CD14-positive monocyte (primary cell): ENCODE data around the gene FBXW7. TPM values are rescaled to one million over a fixed set of nuclear protein-coding genes. Genes with fewer than 3 reads are reported as not detected.
A peak's percentile ranks its signal among the peaks of the same experiment; 100 is the strongest.

Source experiments
- DNase-seq, 3 donors: peaks; one replicate each; pipeline ENCODE4 v3.0.0-alpha.2; 2011 to 2022
- H2AFZ ChIP-seq: 2 replicates; pipeline ENCODE4 v1.6.0; 2012; ENCODE audit warnings: mild to moderate bottlenecking, low read depth, low read length, inconsistent platforms; ENCODE audit not compliant: insufficient read depth, poor library complexity, severe bottlenecking
- H3K27ac ChIP-seq, 2 donors: 1 replicate in 1 of 2; 2 replicates in 1 of 2; pipeline ENCODE4 v1.5.1; 2012 to 2013; ENCODE audit warnings: low read length in 2 of 2, control low read depth in 1 of 2, inconsistent platforms in 1 of 2, low read depth in 1 of 2, mild to moderate bottlenecking in 1 of 2
- H3K27me3 ChIP-seq, 2 donors: one replicate each; pipeline versions ENCODE4 v1.6.0 to v1.6.1; 2011 to 2013; ENCODE audit warnings: low read length in 2 of 2; ENCODE audit not compliant: control insufficient read depth in 2 of 2, insufficient read depth in 2 of 2
- H3K36me3 ChIP-seq, 2 donors: replicated peaks in 1 of 2; 1 replicate in 1 of 2; 2 replicates in 1 of 2; pipeline versions ENCODE4 v1.5.1 to v1.6.1; 2012 to 2013; ENCODE audit warnings: low read length in 2 of 2, control low read depth in 1 of 2, inconsistent platforms in 1 of 2, mild to moderate bottlenecking in 1 of 2; ENCODE audit not compliant: insufficient read depth in 2 of 2, control insufficient read depth in 1 of 2
- H3K4me1 ChIP-seq, 2 donors: 1 replicate in 1 of 2; 2 replicates in 1 of 2; pipeline versions ENCODE4 v1.5.1 to v1.6.1; 2012 to 2013; ENCODE audit warnings: low read length in 2 of 2, control low read depth in 1 of 2, inconsistent platforms in 1 of 2, mild to moderate bottlenecking in 1 of 2, moderate library complexity in 1 of 2; ENCODE audit not compliant: insufficient read depth in 2 of 2, control insufficient read depth in 1 of 2
- H3K4me2 ChIP-seq: replicated peaks from 2 replicates; pipeline ENCODE3; 2012; ENCODE audit warnings: low read length, moderate library complexity, mild to moderate bottlenecking; ENCODE audit not compliant: poor library complexity, severe bottlenecking; ENCODE audit errors: extremely low read depth
- H3K4me3 ChIP-seq, 3 experiments: fragments of 200-600 bp in 1 of 3; sonication (generic) in 1 of 3; replicated peaks in 1 of 3; 1 replicate in 2 of 3; 2 replicates in 1 of 3; pipeline ENCODE4 v1.5.1; 2011 to 2013; ENCODE audit warnings: low read length in 3 of 3, mild to moderate bottlenecking in 3 of 3, control low read depth in 2 of 3, low read depth in 2 of 3, inconsistent platforms in 1 of 3, moderate library complexity in 1 of 3
- H3K79me2 ChIP-seq: 2 replicates; pipeline ENCODE4 v1.6.0; 2012; ENCODE audit warnings: mild to moderate bottlenecking, control low read depth, inconsistent platforms, low read length, moderate library complexity; ENCODE audit not compliant: insufficient read depth
- H3K9ac ChIP-seq: 2 replicates; pipeline ENCODE4 v1.6.0; 2017; ENCODE audit warnings: low read length, mild to moderate bottlenecking; ENCODE audit not compliant: insufficient read depth, poor library complexity, severe bottlenecking
- H3K9me3 ChIP-seq, 2 donors: replicated peaks in 1 of 2; 1 replicate in 1 of 2; 2 replicates in 1 of 2; pipeline versions ENCODE4 v1.5.1 to v1.6.1; 2012 to 2013; ENCODE audit warnings: low read length in 2 of 2, control low read depth in 1 of 2; ENCODE audit not compliant: control insufficient read depth in 1 of 2, insufficient read depth in 1 of 2
- H4K20me1 ChIP-seq: 2 replicates; pipeline ENCODE4 v1.6.0; 2012; ENCODE audit warnings: mild to moderate bottlenecking, low read length, control low read depth, moderate library complexity; ENCODE audit not compliant: insufficient read depth
- H3K27ac Mint-ChIP-seq, 7 donors: one replicate each; pipeline ENCODE4 v1.8.0; 2020; ENCODE audit warnings: mild to moderate bottlenecking in 7 of 7, mixed read lengths in 7 of 7, moderate library complexity in 6 of 7, inconsistent platforms in 2 of 7
- H3K27me3 Mint-ChIP-seq, 3 donors: one replicate each; pipeline ENCODE4 v1.8.0; 2021 to 2022; ENCODE audit warnings: low read depth in 3 of 3, mild to moderate bottlenecking in 3 of 3, mixed read lengths in 3 of 3, moderate library complexity in 3 of 3, inconsistent platforms in 1 of 3
- H3K36me3 Mint-ChIP-seq, 2 donors: one replicate each; pipeline ENCODE4 v1.8.0; 2020; ENCODE audit warnings: mixed read lengths in 2 of 2, inconsistent platforms in 1 of 2, mild to moderate bottlenecking in 1 of 2
- H3K4me1 Mint-ChIP-seq: one replicate; pipeline ENCODE4 v1.8.0; 2020; ENCODE audit warnings: mild to moderate bottlenecking, mixed read lengths
- H3K4me3 Mint-ChIP-seq, 2 donors: one replicate each; pipeline ENCODE4 v1.8.0; 2020; ENCODE audit warnings: mild to moderate bottlenecking in 2 of 2, mixed read lengths in 2 of 2, moderate library complexity in 1 of 2
- H3K9me3 Mint-ChIP-seq, 7 donors: one replicate each; pipeline ENCODE4 v1.8.0; 2020 to 2022; ENCODE audit warnings: mixed read lengths in 7 of 7, mild to moderate bottlenecking in 6 of 7, moderate library complexity in 6 of 7, inconsistent platforms in 2 of 7
- CTCF ChIP-seq: fragments of 200-600 bp; IDR thresholded peaks from one replicate; pipeline ENCODE4 v1.8.0; 2022; ENCODE audit warnings: antibody characterized with exemption, mild to moderate bottlenecking
- WGBS: methylation state at CpG from one replicate; pipeline ENCODE4 v1.1.5; 2013; ENCODE audit warnings: missing lambda C conversion rate; ENCODE audit not compliant: insufficient coverage; 5-methylcytosine and 5-hydroxymethylcytosine counted together
- intact Hi-C, 2 donors: fragments of 100-400 bp; cut with micrococcal nuclease; formaldehyde crosslinking; loops; one replicate each; pipeline versions ENCODE4 v1.15.0 to v1.15.1; 2023
- polyA plus RNA-seq, 3 donors: library from polyadenylated mRNA; depleted of rRNA in 1 of 3; unstranded in 2 of 3; stranded (reverse) in 1 of 3; fragments of 300-500 nt in 2 of 3; fragments of >200 nt in 1 of 3; fragmentation: Illumina TruSeq in 2 of 3; gene quantifications; 1 replicate in 2 of 3; 2 replicates in 1 of 3; pipeline ENCODE4 v1.2.3, GENCODE V29; 2012 to 2021

The FBXW7 gene
- polyA plus RNA-seq, 3 donors = 25.1 to 44.9 (median 35.6) TPM

GRCh38 chr4:152581536-152582160 is 45.8 kb upstream of the FBXW7 start:
- H3K4me2 ChIP-seq = no peak overlapping the region
- no peaks in the 10 kb centered on the region for H3K27me3 ChIP-seq
- DNase-seq = no peak
- no peak overlapping the region for H3K4me3 ChIP-seq
- no peak overlapping the region for H3K4me3 Mint-ChIP-seq
- H3K9ac ChIP-seq = no peak overlapping the region
- no peaks in the 10 kb centered on the region for H3K79me2 ChIP-seq
- no peaks in the 10 kb centered on the region for H3K9me3 ChIP-seq
- H3K4me1 Mint-ChIP-seq = peaks cover 17% of the 10 kb centered on the region
- no peak overlapping the region for H3K27ac ChIP-seq
- H4K20me1 ChIP-seq = no peaks in the 10 kb centered on the region
- H3K36me3 ChIP-seq = no peaks in the 10 kb centered on the region
- H3K9me3 Mint-ChIP-seq = peaks cover 0 to 2% (median 0%) of the 10 kb centered on the region in 7 donors
- no peak overlapping the region for H3K27ac Mint-ChIP-seq
- no peaks in the 10 kb centered on the region for H3K36me3 Mint-ChIP-seq
- no peak overlapping the region for H2AFZ ChIP-seq
- peaks cover 16 to 22% of the 10 kb centered on the region in 2 donors for H3K4me1 ChIP-seq
- intact Hi-C loops = no loop called here
- 100% methylated on average over 1 of the region's 3 CpGs for WGBS
- TF ChIP-seq CTCF = no peak
- peaks cover 0 to 4% (median 2%) of the 10 kb centered on the region in 3 donors for H3K27me3 Mint-ChIP-seq

GRCh38 chr4:152579916-152580315 is 44.0 kb upstream of the FBXW7 start:
- Histone ChIP-seq H3K4me2 (no peak overlapping the region), H2AFZ (no peak overlapping the region), H4K20me1 (no peaks in the 10 kb centered on the region), H3K9ac (no peak overlapping the region), H3K79me2 (no peaks in the 10 kb centered on the region), H3K27ac (no peak overlapping the region), H3K27me3 (no peaks in the 10 kb centered on the region), H3K9me3 (no peaks in the 10 kb centered on the region), H3K4me3 (no peak overlapping the region), H3K4me1 (peaks cover 13 to 17% of the 10 kb centered on the region in 2 donors), H3K36me3 (no peaks in the 10 kb centered on the region)
- intact Hi-C loops = no loop called here
- DNase-seq = no peak
- peaks cover 0 to 2% (median 0%) of the 10 kb centered on the region in 7 donors for H3K9me3 Mint-ChIP-seq
- WGBS = 98% methylated on average over 6 of the region's 6 CpGs
- no peaks in the 10 kb centered on the region for H3K36me3 Mint-ChIP-seq
- TF ChIP-seq CTCF = no peak
- H3K4me1 Mint-ChIP-seq = peaks cover 13% of the 10 kb centered on the region
- no peak overlapping the region for H3K4me3 Mint-ChIP-seq
- H3K27me3 Mint-ChIP-seq = peaks cover 1 to 4% (median 2%) of the 10 kb centered on the region in 3 donors
- H3K27ac Mint-ChIP-seq = peak overlapping the region in 1 of 7 donors; percentile 63
